Measurements from ENCODE around the gene ARHGAP22.

ARHGAP22 gene

DNA sequence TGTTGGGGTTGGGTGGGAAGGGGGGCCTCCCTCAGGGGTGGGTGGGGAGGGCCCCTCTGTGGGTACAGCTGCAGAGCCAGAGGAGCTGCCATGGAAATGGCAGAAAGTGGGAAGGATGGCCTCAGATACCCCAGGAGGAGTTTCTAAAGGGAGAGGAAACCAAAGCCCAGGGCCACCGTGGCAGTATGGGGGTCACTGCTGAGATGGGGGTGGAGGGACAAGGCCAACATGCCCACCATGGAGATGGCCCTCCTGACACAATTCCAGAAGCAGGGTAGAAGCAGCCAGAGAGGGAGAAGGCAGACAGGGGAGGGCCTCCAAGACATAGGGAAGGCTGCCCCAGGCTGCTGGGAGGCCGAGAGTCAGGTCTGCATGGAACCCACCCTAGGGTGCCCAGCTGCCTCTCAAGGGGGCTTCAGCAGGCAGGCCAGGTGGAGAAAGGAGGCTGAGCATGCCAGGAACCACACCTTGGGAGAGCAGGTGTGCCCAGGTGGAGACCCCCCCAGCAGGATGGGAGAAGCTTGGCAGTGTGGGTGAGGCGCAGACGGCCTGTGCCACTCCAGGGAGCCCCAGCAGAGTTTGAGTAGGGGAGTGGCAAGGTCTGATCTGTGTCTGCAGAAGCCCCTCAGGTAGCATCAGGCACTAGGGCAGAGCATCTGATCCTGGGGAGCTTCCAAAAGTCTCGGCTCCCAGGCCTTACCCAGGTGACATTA is 146.8 kb downstream of the ARHGAP22 start:
- no peak for DNase-seq

DNA sequence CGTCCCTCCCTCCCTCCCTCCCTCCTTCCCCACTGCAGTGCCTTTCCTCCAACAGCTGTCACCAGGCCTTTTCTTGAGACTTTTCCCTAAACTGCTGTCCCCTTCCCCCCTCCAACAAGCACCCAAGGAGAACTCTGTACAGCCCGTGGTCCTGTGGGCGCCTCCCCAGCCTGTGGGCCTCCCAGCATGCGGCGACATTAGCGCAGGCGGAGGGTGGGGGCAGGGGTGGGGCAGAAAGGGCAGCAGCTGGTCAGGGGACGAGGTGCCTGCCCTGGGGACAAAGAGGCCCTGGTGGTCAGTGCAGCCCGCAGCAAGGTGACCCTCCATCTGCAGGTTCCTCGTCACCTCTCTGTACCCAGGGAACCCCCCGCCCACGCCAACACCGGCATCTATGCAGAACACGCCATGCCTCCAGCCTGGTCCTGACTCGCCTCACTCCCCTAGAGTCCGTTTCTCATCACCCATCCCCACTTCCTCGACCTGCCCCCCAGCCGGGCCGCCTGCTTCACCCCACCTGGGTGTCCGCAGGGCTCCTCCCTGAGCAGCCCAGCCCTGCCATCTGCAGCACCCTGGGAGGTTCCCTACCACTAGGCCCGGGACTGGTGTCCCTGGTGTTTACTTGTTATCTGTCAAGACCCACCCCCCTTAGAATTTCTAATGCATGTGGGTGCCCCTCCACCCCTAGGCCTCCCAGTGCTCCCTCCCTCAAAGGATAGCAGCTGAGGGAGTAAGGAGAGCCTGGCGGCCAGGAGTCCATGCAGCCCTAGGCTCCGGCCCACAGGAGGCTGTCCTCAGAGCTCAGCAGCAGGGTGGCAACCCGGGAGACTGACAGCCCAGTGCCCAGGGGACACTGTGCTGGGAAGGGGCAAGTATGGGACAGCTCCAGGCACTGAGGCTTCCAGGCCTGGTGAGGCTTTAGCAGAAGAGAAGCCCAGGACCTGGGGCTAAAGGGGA is 147.8 kb downstream of the ARHGAP22 start:
- DNase-seq, result no peak

GRCh38 chr10:48456361-48456804 is 148.5 kb downstream of the ARHGAP22 start:
- DNase-seq, result no peak

- no peak for DNase-seq
Observed at GRCh38 chr10:48455392-48456151, 149.3 kb downstream of the ARHGAP22 start.

GRCh38 chr10:48455055-48455391 is 149.8 kb downstream of the ARHGAP22 start:
- no peak for DNase-seq

DNA sequence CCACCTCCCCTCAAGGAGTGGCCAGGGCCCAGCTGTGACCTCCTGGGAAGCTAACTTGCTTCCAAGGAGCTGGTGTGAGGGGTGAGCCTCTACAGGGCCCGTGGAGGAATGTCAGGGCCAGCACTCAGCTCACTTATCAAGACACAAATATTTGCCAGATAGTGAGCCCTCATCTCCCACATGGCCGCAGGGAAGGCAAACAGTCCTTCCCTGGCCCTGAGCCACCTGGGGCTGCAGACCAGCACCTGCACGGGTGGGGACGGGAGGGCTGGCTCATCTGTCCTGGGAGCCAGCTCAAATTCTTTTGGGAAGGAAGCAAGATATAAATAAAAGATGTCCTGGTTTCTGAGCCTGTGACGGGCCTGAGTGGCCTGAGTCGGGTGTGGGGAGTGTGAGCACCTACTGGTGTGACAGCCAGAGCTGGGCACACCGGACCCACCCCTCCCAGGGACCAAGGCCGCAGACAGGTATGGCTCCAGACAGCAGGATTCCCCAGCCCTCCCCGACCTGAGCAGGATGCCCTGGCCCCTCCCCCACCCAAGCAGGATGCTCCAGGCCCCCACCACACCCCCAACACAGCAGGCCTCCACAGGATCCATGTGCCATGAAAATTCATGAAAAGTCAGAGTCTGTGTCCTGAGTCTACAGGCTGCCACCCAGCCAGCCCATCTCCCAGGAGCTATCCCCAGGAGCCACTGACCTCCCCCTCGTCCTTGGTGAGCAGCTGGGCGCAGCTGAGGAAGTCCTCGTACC is 150.4 kb downstream of the ARHGAP22 start:
- no peak for DNase-seq

DNA sequence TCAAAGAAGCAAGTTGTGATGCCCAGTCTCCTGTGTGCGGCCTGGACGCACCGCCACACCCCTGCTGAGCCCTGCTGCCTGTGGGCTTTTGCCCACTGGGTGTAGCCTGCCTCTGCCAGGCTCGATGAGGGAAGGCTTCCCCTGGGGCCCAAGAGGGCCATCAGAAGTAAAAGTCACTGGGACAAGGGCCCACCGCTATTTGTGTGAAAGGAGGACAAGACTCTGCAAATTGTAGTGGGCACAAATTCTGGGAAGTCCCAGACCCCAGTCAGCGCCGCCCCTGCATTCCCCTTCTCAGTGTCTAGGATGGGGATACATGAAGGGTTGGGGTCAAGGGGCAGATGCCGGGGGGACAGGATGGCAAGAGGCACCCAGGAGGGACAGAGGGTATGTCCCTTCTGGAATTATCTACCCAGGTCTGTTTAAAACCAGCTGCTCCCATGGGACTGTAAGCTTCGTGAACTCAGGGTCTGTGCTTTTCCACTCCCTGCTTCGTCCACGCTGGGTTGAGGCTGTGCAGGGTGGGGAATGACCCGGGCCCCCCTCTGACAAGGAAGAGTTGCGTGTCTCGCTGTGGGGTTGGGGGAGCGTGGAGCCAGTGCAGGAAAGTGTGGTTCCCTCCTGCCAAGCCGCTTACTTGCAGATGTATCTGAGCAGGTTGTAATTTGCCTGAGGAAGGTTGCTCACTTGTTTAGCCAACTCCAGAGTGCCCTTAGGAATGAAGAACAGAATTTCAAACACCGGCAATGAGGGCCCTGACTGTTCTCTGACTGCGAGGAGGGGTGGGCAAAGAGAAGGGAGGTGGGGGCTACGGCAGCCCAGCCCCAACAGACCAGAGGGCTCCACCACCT is 151.2 kb downstream of the ARHGAP22 start:
- DNase-seq, result no peak

- DNase-seq, result no peak
Observed at GRCh38 chr10:48452879-48453412, 151.9 kb downstream of the ARHGAP22 start.

DNA sequence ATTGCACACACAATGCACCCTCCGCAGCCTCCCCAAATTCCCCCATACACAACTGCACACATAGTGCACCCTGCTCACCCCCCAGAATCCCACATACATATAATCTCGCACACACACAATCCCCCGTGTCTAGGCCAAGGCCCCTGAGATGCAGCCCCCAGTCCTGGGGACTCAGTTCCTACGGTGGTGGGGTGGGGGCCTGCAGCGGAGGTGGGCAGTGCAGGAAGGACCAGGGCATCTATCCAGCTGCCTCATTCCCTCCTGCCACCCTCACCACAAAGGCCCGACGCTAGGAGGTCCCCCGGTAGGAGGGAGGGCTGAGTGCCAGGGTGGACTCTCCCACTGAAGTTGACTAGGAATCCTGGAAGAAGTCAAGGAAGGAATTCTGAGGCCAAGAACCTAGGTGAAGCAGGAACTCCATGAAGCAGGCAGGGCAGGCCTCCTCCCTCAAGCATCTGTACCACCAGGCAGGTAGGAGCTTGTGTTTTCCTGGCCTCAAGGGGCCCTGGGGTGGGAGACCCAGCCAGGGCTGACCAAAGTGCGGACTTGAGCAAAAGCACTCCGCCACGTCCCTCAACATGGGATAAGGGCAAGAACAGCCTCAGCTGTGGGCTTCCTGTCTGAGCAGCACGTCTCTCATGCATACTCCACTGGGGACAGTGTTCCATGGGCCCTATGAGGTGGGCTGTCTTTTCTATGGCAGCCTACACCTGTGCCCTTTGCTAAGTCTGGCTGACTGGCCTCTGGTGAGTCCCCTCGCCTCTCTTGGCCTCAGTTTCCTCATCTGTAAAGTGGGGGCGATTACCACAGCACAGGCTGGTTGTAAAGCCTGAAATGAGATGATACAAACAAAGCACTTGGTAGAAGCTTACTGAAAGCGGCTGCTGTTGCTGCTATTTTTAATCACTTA is 152.6 kb downstream of the ARHGAP22 start:
- no peak for DNase-seq

- DNase-seq, result no peak
Observed at GRCh38 chr10:48450741-48451466, 154.0 kb downstream of the ARHGAP22 start.

GRCh38 chr10:48450233-48450740 is 154.6 kb downstream of the ARHGAP22 start:
- no peak for DNase-seq

DNA sequence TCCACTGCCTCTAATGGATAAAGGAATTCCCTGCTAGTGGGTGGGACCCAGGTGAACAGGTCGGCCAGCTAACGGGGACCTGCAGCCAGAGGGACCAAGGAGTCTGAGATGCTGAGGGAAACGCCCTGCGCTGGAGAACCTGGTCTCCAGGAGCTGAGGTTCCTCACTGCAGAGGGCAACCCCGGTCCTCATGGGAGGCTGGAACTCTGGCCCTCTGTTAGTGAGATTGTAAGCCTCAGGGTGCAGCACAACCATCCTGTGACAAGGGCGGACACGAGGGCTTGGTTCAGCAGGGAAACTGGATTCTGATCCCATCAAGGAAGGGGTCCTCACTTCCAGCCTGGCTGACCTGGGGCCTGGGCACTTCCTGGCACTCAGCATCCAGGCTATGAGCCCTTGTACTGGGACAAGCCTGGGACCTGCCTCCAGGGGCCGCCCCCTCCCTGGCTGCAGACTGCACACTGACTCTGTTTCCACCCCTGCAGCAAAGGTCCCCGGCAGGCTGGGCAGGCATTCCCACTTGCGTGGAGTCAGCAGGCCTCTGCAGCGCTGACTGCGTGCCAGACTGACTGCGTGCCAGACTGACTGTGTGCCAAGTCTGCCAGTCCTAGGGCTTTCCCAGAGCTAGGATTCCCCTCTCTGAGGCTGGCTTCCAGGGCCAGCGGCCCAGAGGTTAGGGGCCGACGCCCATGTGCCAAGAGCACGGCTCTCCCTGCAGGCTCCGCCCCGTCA is 155.2 kb downstream of the ARHGAP22 start:
- no peak for DNase-seq

GRCh38 chr10:48448796-48449195 is 156.1 kb downstream of the ARHGAP22 start:
- no peak for DNase-seq

- no peak for DNase-seq
Observed at GRCh38 chr10:48447356-48448215, 157.3 kb downstream of the ARHGAP22 start.

GRCh38 chr10:48446785-48447184 is 158.1 kb downstream of the ARHGAP22 start:
- DNase-seq, result no peak

DNA sequence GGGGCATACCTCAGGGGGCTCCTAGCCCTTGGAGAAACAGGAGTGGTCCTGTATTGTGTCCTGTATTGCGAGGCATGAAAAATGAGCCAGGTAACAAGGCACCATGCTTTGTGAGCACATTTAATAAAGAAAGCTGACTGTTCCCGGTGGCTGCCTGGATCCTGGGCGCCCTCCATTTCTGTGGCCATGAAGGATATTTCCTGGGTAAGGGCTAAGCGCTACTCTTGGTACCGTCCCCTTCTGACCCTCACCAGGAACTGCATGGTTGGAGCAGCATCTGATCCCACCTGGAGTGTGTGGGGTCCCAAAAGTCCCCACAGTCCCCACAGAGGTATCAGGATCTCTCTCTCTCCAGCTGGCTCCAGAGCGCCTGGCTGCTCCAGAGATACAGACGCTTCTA is 158.9 kb downstream of the ARHGAP22 start:
- no peak for DNase-seq
